Endothelial cell of umbilical vein (primary cell): ENCODE measurements around the gene SRSF3. TPM values are rescaled to one million over a fixed set of nuclear protein-coding genes. Genes with fewer than 3 reads are reported as not detected.

ENCODE experiments used
- BruUV-seq: library from RNA; stranded (reverse); fragments of 400-500 nt; replicated peaks from 2 replicates; lab custom pipeline; 2021; lab: Mats Ljungman, UMichigan
- CTCF ChIA-PET: fragments of 300-600, 350-600 bp; sonication (Branson Sonifier 250); formaldehyde crosslinking; loops from one replicate; lab custom pipeline; 2021; ENCODE audit warnings: antibody characterized with exemption, inconsistent platforms; lab: Charles Lee
- POLR2A ChIA-PET: fragments of 300-600, 350-600 bp; sonication (Branson Sonifier 250); formaldehyde crosslinking; loops from one replicate; lab custom pipeline; 2021; ENCODE audit warnings: antibody characterized with exemption, inconsistent platforms; lab: Charles Lee
- DNase-seq: peaks from one replicate; pipeline ENCODE4 v3.0.0-alpha.2; 2011; ENCODE audit warnings: low read depth, low spot score
- FAIRE-seq: peaks from 2 replicates; lab custom pipeline; 2011; peaks lifted over from hg19 to GRCh38; lab: Jason Lieb, UNC
- H2AFZ ChIP-seq: 2 replicates; pipeline ENCODE4 v1.6.0; 2012; ENCODE audit warnings: low read depth, low read length, control low read depth, inconsistent platforms
- H3K27ac ChIP-seq: 2 replicates; pipeline ENCODE4 v1.5.1; 2011; ENCODE audit warnings: low read depth, mild to moderate bottlenecking, control low read depth, low read length, moderate library complexity; ENCODE audit not compliant: insufficient read depth
- H3K27me3 ChIP-seq, 2 experiments: 2 replicates each; pipeline versions ENCODE4 v1.6.0 to v1.6.1; 2011; ENCODE audit warnings: low read length in 2 of 2, mixed read lengths in 1 of 2; ENCODE audit not compliant: control insufficient read depth in 2 of 2, insufficient read depth in 2 of 2
- H3K36me3 ChIP-seq, 2 experiments: 2 replicates in 1 of 2; 3 replicates in 1 of 2; pipeline ENCODE4 v1.5.1; 2011; ENCODE audit warnings: low read length in 2 of 2, mild to moderate bottlenecking in 1 of 2, moderate library complexity in 1 of 2; ENCODE audit not compliant: control insufficient read depth in 2 of 2, insufficient read depth in 2 of 2; ENCODE audit errors: extremely low read depth in 1 of 2
- H3K4me1 ChIP-seq: 3 replicates; pipeline ENCODE4 v1.5.1; 2011; ENCODE audit warnings: mild to moderate bottlenecking, low read length; ENCODE audit not compliant: control insufficient read depth, insufficient read depth; ENCODE audit errors: extremely low read depth
- H3K4me2 ChIP-seq: 2 replicates; pipeline ENCODE4 v1.6.1; 2011; ENCODE audit warnings: low read length, control low read depth, mixed read lengths; ENCODE audit not compliant: insufficient read depth
- H3K4me3 ChIP-seq, 3 experiments: fragments of 200-600 bp in 1 of 3; sonication (generic), shearing (Covaris generic) in 1 of 3; replicated peaks in 1 of 3; 2 replicates each; pipeline ENCODE4 v1.5.1; 2011 to 2016; ENCODE audit warnings: control low read depth in 3 of 3, low read length in 3 of 3, mild to moderate bottlenecking in 2 of 3, inconsistent platforms in 1 of 3, low read depth in 1 of 3, moderate library complexity in 1 of 3; ENCODE audit not compliant: insufficient read depth in 1 of 3
- H3K79me2 ChIP-seq: 2 replicates; pipeline ENCODE4 v1.6.0; 2012; ENCODE audit warnings: low read length, inconsistent platforms; ENCODE audit not compliant: control insufficient read depth, insufficient read depth
- H3K9ac ChIP-seq: replicated peaks from 2 replicates; pipeline ENCODE3; 2011; ENCODE audit warnings: low read length, control low read depth; ENCODE audit not compliant: insufficient read depth; ENCODE audit errors: extremely low read depth
- H3K9me1 ChIP-seq: replicated peaks from 3 replicates; pipeline ENCODE4 v1.6.0; 2011; ENCODE audit warnings: mild to moderate bottlenecking, low read length; ENCODE audit not compliant: control insufficient read depth, insufficient read depth; ENCODE audit errors: extremely low read depth
- H3K9me3 ChIP-seq: replicated peaks from 2 replicates; pipeline ENCODE4 v1.5.1; 2012; ENCODE audit warnings: low read length, inconsistent platforms; ENCODE audit not compliant: control insufficient read depth, insufficient read depth
- H4K20me1 ChIP-seq: replicated peaks from 2 replicates; pipeline ENCODE3; 2011; ENCODE audit warnings: mild to moderate bottlenecking, low read length; ENCODE audit not compliant: control insufficient read depth, insufficient read depth; ENCODE audit errors: extremely low read depth
- CTCF ChIP-seq, 2 donors: IDR thresholded peaks; 1 replicate in 1 of 2; 2 replicates in 1 of 2; pipeline ENCODE4 v1.5.1; 2011; ENCODE audit warnings: low read length in 2 of 2, mild to moderate bottlenecking in 2 of 2, moderate library complexity in 2 of 2, control low read depth in 1 of 2, inconsistent platforms in 1 of 2, low read depth in 1 of 2; ENCODE audit not compliant: insufficient read depth in 1 of 2; ENCODE audit errors: extremely low read depth in 1 of 2
- EZH2 ChIP-seq: IDR thresholded peaks from 2 replicates; pipeline ENCODE4 v1.6.1; 2012; ENCODE audit warnings: borderline replicate concordance, low read depth, mild to moderate bottlenecking, moderate library complexity, low read length, inconsistent platforms; ENCODE audit not compliant: severe bottlenecking
- FOS ChIP-seq: IDR thresholded peaks from 2 replicates; pipeline ENCODE4 v1.6.1; 2011; ENCODE audit warnings: mild to moderate bottlenecking, low read length, moderate library complexity, borderline replicate concordance; ENCODE audit not compliant: insufficient read depth
- GATA2 ChIP-seq: IDR thresholded peaks from 2 replicates; pipeline ENCODE4 v1.7.0; 2011; ENCODE audit warnings: low read depth, mild to moderate bottlenecking, moderate library complexity, mixed read lengths, low read length; ENCODE audit not compliant: insufficient read length, insufficient read depth
- JUN ChIP-seq: IDR thresholded peaks from 2 replicates; pipeline ENCODE4 v1.6.1; 2011; ENCODE audit warnings: borderline replicate concordance, low read depth; ENCODE audit not compliant: insufficient read length, insufficient read depth
- MAX ChIP-seq: IDR thresholded peaks from 2 replicates; pipeline ENCODE4 v1.6.1; 2011; ENCODE audit not compliant: insufficient read depth, insufficient read length
- MYC ChIP-seq: IDR thresholded peaks from one replicate; pipeline ENCODE4 v1.6.1; 2011; ENCODE audit warnings: mild to moderate bottlenecking, low read depth, low read length
- POLR2A ChIP-seq: IDR thresholded peaks from 2 replicates; pipeline ENCODE4 v1.6.1; 2012; ENCODE audit warnings: low read depth, mild to moderate bottlenecking, control low read depth, low read length
- POLR2AphosphoS5 ChIP-seq: IDR thresholded peaks from 2 replicates; pipeline ENCODE4 v1.6.1; 2012; ENCODE audit warnings: low read depth, mild to moderate bottlenecking, control low read depth, low read length, moderate library complexity; ENCODE audit not compliant: insufficient read depth
- dilution Hi-C: fragments of 300-500 bp; cut with MboI; formaldehyde crosslinking; loops from one replicate; pipeline ENCODE4 v1.15.0; 2019; ENCODE audit warnings: low sequenced_read_pairs; ENCODE audit not compliant: extremely low pct_ligation_motif_present
- intact Hi-C: fragments of 100-400 bp; cut with micrococcal nuclease; formaldehyde crosslinking; loops from one replicate; pipeline ENCODE4 v1.10.0; 2022
- polyA plus RNA-seq, 4 experiments: library from polyadenylated mRNA; depleted of rRNA in 3 of 4; stranded (reverse) in 3 of 4; unstranded in 1 of 4; fragments of >200 nt; gene quantifications; 2 replicates each; pipeline versions ENCODE4 v1.2.1 to v1.2.3, GENCODE V29; 2011 to 2012; ENCODE audit warnings: missing spikeins in 1 of 4
- total RNA-seq: library from RNA; stranded (reverse); gene quantifications from 2 replicates; pipeline ENCODE4 v1.2.3, GENCODE V29; 2021

Gene SRSF3
- total and polyA plus RNA-seq, 2 donors (not counting 3 experiments of a cell fraction or from before 2014, with no cell fraction given), result 317 to 393 TPM

GRCh38 chr6:36642913-36643817 lies 49.0 kb downstream of the SRSF3 start:
- Histone ChIP-seq H3K27me3 (no peaks in the 10 kb centered on the region), H3K36me3 (no peaks in the 10 kb centered on the region), H3K79me2 (no peaks in the 10 kb centered on the region), H3K4me2 (no peak overlapping the region), H3K9me3 (no peaks in the 10 kb centered on the region), H3K4me1 (no peaks in the 10 kb centered on the region), H2AFZ (no peak overlapping the region), H3K9ac (no peak overlapping the region), H3K4me3 (no peak overlapping the region), H3K27ac (no peak overlapping the region), H4K20me1 (no peaks in the 10 kb centered on the region), H3K9me1 (no peaks in the 10 kb centered on the region)
- intact Hi-C loops (no loop called here), dilution Hi-C loops (no loop called here)
- ChIA-PET CTCF (interaction anchor here (0.8 to 4.4 kb wide), 5 partner anchors 9 to 116 kb away, joined by 3 to 22 read pairs (median 5); no protein-coding TSS in a partner anchor), POLR2A (no interaction called here)
- TF ChIP-seq EZH2 (no peak), MYC (no peak), GATA2 (no peak)
- peak; percentile 44 for FAIRE-seq
- DNase-seq, result peak; percentile 53
- no TSS peak for BruUV-seq

- TF ChIP-seq GATA2 (no peak), MYC (no peak), POLR2AphosphoS5 (no peak), POLR2A (no peak), MAX (no peak), FOS (no peak), CTCF (IDR thresholded peaks at IDR 0.05; ENCODE audit: extremely low read depth in 1 of 2, insufficient read depth in 1 of 2, low read depth in 1 of 2, low read length in 2 of 2) (no peak), EZH2 (no peak), JUN (no peak)
- CTCF ChIA-PET, result interaction anchor here (0.9 to 4.4 kb wide), 4 partner anchors 10 to 209 kb away, joined by 3 to 22 read pairs (median 4); no protein-coding TSS in a partner anchor
Observed at GRCh38 chr6:36643977-36644376, 49.8 kb downstream of the SRSF3 start.

More at GRCh38 chr6:36643977-36644376, 49.8 kb downstream of the SRSF3 start:
- peaks cover 3% of the 10 kb centered on the region for H3K4me1 ChIP-seq
- no peaks in the 10 kb centered on the region for H4K20me1 ChIP-seq
- DNase-seq (no peak), FAIRE-seq (no peak)
- intact Hi-C loops (no loop called here), dilution Hi-C loops (no loop called here)
- no peak overlapping the region for H3K4me3 ChIP-seq
- POLR2A ChIA-PET, result no interaction called here
- H3K79me2 ChIP-seq, result no peaks in the 10 kb centered on the region
- H3K27me3 ChIP-seq, result no peaks in the 10 kb centered on the region
- no peaks in the 10 kb centered on the region for H3K9me3 ChIP-seq
- H3K9me1 ChIP-seq, result no peaks in the 10 kb centered on the region
- H3K27ac ChIP-seq, result no peak overlapping the region
- no peak overlapping the region for H3K9ac ChIP-seq
- no peaks in the 10 kb centered on the region for H3K36me3 ChIP-seq
- no peak overlapping the region for H3K4me2 ChIP-seq
- no peak overlapping the region for H2AFZ ChIP-seq
- no TSS peak for BruUV-seq
